EL (cell line): ENCODE results near the gene TBL1X.
A peak's percentile ranks its signal among the peaks of the same experiment; 100 is the strongest.

Source experiments
- DNase-seq: peaks from one replicate; pipeline ENCODE4 v3.0.0-alpha.2; 2016

The TBL1X gene

DNA sequence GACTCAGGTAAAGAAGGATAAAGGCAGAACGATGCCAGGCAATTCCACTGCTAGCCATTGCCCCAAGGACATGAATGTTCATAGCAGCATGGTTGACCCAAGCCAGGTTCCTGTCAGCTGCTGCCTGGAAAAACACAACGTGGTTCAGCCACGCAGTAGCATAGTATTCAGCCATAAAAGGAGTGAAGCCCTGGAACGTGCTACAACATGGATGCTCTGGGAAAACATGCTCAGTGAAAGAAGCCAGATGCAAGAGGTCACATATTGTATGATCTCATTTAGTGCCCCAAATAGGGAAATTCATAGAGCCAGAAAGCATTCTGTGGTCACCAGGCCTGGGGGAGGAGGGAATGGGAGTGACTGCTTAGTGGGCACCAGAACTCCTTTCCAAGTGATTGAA lies 170.9 kb downstream of the TBL1X start:
- peak; percentile 2 for DNase-seq

DNA sequence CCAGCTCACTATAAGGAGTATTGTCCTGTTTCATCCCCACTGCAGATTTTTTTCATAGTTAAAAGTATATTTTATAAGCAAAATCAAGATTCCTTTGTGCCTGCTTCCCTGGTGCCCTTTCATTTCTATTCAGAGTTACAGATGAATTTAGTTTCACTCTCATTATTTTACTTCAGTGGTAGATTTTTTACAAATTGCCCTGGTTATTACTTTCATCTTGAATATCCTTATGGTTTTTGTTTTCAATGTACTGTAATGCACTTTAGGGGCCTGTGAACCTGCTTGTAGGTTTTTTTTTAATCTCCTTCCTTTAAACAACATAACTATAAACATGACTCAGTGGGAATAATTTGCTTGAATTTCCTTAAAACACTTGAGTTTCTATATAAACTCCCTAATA lies 174.0 kb downstream of the TBL1X start:
- DNase-seq, result no peak

DNA sequence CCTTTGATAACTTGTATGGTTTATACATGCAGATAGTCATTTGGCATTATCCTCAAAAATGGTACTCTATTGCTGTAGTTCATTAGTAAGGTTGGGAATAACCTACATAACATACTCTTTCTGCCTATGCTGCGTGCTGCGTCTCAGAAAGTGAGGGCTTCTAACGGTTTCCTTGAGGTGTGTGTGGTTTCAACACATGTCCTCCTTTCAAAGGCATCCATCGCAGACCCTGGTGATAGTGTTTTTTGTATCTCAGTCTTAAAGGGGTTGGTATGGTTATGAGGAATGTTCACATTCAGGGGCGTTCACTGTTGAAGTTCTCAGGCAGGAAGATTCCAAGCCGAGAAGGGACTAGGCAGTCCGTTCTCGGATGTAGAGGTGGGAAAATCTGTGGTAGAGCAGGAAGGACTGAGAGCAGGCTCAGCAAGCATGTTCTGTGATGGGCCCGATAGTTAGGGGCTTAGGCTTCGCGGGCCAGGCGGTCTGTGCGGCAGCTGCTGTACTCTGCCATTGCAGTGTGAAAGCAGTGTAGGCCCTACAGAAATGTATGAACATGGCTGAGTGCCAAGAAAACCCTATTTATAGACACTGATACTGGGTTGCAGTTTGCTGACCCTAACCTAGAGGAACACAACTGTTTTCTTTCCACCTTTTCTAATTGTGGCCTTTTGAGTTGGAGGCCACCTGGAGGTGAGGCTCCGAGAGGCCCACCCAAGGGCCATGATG lies 177.6 kb downstream of the TBL1X start:
- DNase-seq, result no peak

DNA sequence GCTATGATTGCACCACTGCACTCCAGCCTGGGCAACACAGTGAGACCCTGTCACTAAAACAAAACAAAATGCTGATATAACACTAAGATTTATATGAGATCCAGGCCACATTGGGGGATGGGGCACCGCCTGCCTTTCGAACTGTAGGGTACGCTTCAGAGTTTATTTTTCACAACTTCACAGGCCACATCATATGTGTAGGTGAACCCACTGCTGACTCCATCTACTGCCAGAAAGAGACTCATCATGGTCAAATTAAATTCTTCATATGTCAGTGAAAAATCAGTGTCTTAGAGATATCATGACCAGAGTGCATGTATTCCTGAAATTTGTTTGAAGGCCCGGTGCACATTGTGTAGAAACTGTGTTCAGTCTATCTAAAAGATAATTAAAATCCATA lies 178.9 kb downstream of the TBL1X start:
- DNase-seq, result no peak

DNA sequence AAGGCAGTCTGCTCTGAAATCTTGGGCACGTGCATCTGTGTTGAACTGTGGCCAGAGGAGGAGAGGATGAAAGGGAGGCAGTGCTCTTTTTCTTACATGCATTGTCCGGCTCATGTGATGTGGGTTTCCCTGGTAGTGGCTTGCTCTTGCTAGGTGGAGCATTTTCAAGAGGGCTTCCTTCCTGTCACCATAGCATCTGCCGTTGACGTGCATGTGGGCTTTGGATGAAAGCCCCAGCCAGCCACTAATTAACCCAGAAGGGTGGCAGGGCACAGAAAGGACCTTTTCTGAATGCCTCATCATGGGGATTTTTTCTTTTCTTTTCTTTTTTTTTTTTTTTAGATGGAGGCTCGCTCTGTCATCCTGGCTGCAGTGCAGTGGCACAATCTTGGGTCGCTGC lies 179.5 kb downstream of the TBL1X start:
- no peak for DNase-seq

DNA sequence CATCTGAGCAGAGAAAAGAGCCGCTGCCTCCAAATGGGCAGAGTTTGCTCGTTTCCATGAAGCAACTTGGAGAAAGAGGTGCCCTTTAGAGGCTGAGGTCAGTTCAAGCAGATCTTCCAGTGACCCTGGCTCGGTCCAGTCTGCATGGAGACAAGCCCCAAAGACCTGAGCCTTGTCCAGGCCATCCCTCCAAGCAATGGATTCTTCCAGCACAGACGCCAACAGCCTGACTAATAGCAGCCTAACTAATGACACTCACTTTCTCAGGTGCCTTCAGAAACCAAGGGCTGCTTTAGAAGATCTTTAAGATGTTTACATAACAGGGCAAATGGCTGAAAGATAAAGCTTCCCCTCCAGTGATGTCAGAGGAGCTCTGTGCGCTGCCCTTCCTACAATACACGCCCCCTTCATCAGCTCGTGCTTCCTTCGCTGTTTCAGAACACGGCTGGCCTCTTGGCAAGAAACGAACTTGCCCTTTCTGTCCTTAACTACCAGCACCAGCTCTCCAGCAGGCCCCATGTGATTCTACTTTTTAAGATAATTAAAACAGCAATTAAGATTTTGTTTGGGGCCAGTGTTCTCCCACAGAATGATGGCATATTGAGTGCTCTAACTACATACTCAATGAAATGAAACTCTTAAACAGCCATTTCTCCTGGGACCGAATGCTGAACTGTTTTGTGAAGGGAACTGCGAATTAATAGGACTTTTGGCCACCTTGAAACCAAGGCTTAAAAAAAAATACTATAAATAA lies 181.8 kb downstream of the TBL1X start:
- DNase-seq, result no peak

DNA sequence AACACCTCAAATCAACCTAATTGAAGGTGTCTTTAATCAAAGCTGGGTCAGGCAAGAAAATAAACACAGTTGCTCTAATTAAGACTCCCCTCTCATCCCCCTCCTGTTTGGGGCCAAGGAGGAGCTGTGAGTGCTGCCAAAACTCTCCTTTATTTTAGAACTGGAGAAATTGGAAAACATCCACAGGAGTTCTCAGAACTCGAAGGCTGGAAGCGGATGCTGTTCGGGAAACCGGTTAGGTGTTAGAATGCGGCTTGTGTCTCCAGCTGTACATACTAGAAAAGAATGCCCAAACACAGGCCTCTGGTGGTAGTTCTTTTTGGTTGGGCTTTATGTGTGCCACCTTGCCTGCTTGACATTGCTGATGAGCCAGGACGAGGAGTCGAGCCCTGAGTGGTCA lies 182.6 kb downstream of the TBL1X start:
- DNase-seq, result no peak

DNA sequence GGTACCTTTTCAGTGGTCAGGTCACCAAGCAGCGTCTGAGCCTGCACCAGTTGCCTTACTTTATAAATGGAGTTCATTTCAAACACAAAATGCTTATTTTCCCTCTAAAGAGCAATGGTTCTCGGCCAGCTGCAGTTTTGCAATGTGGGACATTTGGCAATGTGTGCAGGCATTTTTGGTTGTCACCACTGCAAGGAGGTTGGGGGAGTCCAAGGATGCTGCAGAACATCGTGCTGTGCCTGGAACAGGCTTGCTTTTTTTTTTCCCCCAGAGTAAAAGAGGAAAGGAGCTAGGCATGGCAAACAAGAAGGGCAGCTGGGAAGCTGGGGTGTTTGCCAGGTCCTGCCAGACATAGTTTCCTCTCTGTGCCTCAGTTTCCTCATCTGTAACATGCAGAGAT lies 185.2 kb downstream of the TBL1X start:
- no peak for DNase-seq

DNA sequence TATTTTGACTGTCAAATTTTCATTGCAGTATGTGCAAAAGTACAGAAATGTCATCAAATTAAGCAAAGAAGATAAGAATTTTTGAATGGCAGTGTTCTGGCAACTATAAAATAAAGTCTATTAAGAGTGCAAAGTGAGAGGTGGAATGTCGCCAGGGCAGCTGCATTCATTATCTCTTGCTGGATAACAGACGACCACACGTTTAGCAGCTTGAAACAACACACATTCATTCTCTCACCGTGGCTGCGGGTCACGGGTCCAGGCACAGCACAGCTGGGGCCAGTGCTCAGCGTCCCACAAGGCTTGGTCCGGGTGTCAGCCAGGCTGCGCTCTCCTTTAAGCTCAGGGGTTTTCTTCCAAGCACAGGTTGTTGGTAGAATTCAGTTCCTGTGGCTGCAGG lies 186.9 kb downstream of the TBL1X start:
- no peak for DNase-seq

DNA sequence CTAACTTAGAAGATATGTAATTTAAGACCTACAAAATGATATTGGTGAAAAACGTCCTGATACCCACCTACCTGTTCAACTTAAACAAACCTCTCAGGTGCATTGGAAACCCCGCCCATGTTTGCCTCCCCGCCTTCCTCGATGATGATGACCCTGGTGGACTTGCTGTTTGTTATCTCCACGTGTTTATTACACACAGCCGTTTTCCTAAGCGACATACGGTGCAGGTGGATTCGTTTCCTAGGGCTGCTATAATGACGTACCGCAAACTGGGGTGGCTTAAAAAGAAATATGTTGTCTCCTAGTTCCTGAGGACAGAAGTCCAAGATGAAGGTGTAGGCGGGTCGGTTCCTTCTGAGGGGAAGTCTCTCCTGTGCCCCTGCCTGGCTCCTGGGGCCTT lies 190.1 kb downstream of the TBL1X start:
- DNase-seq, result no peak

DNA sequence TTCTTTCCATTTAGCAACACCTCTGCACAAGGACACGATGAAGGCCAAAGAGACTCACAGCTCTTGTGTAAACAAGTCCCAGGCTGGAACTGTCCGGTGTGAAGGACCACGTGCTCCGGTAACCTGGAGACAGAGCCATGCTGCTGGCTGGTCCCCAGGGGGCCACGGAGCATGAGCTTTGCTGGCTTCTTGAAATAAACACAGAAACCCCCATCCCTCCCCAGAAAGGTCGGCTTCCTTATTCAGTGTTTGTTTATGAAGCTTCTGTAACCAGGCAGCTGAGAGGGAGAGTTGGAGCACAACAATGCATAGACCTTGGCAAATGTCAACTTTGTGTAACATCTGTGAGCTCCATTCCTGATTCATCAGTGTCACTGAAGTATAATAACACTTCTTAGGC lies 191.4 kb downstream of the TBL1X start:
- no peak for DNase-seq

DNA sequence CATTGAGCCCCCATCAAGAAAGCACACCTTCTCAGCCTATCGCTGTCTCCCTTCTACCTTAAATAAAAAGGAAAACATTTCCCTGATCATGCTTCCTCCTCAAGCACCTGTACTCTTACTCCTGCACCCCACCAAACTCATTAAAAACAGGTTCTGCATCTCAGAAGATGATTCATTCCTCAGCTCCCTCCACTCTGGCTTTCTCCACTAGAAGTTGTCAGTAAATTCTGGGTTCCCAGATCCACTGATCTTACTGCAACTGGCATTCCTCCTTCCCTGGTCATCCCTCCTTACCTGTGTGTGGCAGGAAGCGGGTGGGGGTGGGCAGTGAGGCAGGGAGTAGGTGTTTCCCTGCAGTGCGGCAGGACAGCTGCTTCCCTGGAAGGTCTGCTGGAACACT lies 192.0 kb downstream of the TBL1X start:
- DNase-seq, result no peak

DNA sequence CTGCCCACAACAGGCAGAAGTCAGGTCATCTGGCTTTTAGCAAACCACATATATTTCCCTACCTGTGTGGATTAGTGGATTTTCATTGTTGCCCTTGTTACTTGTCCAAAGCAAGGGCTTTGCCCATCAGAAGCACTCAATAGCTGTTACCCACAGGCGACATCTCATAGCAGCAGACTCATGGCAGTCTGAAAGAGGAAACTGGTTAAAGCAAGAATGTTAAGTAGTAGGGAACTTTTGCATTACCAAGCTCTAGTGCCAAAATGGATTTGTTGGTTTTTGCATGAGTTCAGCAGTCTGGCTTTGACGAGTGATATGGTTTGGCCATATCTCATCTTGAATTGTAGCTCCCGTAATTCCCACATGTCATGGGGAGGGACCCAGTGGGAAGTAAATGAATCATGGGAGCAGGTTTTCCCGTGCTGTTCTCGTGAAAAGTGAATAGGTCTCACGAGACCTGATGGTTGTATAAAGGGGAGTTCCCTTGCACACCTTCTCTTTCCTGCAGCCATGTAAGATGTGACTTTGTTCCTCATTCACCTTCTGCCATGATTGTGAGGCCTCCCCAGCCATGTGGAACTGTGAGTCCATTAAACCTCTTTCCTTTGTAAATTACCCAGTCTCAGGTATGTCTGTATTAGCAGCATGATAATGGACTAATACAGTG lies 192.9 kb downstream of the TBL1X start:
- DNase-seq, result no peak

DNA sequence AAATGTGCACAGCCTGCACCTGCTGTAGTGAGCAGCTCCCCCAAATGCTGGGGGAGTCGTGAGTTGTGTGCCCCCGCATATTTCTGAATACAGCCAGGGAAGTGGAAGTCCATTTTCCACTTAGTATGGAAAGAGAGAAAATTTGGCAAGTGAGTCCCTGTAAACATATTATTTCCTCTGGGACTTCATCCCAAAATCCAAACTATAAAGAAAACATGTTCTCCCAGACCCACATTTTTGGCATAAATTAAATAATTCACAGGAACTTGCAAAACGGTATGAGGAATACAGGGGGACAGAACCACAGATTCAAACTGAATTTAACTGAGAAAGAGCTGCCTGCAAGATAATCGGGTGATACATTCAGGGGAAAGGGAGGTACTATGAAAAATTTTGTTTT lies 193.6 kb downstream of the TBL1X start:
- DNase-seq, result no peak

DNA sequence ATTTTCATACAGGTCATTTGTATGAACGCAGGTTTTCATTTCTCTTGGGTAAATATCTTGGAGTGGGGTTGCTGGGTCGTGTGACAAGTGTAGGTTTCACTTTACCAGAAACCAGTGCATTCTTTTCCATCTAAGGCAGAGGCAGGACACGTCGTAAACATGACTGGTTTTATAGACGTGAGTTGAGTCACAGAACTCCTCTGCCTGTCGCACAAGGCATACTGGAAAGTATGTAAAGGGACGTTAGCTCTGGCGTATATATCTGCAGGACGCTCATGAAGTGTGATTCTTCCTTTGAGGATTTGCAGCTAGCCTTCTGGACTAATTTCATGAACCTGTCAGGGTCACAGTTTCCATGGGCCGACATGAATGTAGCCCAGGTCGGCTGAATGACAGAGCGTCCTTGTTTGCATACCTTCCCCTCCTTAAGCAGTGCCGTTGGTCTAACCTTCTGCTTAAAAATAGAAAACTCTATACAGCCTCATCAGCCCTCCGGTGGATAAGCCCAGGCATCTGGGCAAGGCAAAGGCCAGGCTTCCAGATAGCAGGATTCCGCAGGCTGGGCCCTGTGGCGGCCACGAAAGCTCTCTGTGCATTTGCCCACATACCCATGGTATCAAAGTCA lies 194.8 kb downstream of the TBL1X start:
- DNase-seq, result peak; percentile 30

DNA sequence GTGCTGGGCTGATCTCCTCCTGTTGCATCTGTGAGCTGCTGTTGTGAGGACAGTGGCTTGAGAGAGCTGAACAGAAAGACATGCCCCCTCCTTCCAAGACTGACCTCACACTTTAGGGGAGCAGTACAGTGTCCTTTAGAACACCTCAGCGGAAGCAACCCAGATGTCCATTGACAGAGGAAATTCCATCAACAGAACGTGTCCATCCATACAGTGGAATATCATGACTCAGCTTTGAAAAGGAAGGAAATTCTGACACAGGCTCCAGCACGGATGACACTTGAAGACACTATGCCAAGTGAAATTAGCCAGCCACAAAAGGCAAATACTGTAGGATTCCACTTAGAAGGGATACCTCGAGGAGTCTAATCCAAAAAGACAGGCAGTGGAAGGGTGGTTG lies 197.3 kb downstream of the TBL1X start:
- peak; percentile 87 for DNase-seq

DNA sequence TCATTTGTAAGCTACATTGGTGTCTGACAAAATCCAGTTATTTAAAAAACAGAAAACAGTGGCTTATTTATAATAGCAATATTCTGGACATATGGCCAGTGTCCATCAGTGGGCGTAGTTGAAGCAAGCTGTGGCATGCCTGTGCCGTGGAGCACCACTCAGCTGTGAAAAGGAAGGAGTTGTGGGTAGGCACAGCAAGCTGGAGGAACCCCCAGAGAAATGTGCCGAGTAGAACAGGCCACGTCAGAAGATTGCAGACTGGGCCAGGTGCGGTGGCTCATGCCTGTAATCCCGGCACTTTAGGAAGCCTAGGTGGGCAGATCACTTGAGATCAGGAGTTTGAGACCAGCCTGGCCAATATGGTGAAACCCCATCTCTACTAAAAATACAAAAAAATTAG lies 198.4 kb downstream of the TBL1X start:
- DNase-seq, result no peak

DNA sequence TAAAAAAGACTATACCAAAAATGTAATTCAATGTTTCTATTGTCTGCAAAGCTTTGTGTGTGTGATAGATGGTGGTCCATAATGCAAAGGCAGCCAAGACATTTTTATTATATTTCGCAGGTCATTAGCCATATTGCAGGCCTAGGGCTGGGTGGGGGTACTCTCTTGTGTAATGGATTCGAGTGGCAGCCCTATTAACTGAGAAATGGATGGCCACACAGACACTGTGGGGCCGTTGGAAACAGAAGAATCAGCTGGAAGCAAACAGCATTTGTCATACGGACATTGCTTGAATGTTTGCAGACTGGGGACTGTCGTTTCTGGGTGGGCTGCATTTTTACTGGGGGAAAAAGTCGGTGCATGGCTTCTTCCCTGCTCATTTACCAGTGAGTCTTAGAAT lies 199.4 kb downstream of the TBL1X start:
- DNase-seq, result no peak

DNA sequence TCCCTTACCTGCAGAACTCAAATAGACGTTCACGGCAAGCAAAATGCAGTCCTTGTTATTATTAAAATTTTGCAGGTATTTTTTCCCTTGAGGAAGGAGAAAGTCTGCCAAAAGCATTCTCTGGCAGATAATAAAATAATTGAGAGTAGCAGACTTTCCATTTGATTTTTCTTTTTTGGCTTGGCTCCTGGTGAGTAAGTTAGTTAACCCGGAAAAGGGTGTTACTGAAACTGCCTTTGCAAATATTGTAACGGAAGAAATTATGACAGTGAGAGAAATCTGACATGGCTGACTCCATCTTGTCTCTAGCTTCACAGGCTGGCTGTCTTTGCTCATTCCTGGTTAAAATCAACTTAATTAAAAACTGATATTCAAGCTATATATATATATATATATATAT lies 200.3 kb downstream of the TBL1X start:
- DNase-seq, result no peak

DNA sequence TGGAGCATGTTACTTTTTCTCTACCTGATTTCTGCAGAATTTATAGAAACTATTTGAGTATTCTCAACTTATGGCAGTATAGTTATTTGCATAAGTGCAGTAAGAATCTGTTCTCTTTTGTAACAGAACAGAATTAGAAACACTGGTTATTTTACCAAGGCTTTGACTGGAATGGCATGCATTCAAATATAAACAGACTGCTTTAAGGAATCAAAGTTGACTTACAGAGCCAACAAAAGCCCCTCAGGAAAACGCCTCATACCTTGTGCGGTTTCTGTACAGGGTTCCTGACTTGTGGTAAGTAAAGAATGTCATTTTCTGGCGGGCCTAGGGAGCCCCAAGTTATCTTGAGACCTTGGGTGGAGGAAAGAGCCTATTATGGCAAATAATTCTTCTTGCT lies 203.7 kb downstream of the TBL1X start:
- peak; percentile 49 for DNase-seq

DNA sequence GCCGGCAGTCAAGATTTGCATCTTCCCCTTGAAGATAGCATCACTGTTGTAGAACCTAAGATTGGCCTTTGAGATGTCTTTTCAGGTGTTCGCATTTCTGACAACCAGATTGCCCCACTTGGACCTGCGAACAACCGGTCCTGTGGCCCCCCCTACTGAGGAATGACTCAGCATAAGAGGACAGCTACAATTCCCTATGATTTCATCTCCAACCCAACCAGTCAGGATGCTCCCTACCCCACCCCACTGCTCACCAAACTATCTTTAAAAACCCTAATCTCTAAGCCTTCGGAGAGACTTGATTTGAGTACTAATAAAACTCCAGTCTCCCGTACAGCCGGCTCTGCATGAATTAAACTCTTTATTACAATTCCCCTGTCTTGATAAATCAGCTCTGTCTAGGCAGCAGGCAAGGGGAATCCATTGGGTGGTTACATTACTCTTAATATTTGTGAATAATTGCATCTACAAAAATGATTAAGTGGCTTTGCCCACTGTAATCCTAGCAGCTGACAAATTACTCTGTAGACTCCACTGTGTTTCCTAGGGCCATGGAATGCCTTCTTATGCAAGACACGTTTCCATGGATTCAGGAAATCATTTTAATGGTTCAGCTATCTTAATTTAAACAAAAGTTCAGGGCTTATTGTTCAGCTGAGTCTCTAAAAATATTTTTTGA lies 205.4 kb downstream of the TBL1X start:
- peak; percentile 6 for DNase-seq

DNA sequence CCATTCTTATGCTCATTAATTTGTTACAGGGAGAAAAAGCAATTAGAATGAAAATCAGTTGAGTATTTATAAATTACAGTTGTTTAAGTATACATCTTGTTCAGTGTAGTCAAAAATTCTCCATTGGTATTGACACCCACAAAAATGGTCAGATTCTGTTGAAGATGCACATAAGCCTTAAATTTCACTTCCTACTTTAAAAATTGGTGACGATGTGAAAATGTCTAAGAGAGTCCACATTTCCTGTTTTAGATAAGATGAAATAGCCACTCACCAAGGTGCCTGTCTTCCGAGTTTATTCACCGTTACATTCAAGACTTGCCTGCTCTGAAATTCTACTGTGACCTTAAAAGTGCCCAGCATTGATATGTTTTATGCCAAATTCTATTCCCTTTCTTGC lies 207.1 kb downstream of the TBL1X start:
- DNase-seq, result no peak

DNA sequence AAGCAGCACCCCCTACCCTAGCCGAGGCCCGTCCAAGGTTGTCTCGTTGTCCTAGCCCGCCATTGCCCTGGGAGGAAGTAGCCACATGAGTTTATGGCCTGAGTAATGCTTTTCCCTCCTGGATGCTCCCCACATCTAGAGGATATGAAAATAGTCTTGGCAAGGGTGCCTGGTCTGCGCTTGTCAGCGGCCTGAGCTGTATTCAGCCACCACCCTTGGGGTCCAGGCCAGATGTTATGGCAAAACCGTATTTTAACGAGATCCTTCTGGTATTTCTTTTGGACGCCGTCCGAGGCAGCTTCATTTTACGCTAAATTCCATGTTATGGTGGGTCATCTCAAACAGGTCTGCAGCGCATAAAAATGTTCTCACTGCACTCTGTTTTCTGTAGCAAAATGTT lies 211.4 kb downstream of the TBL1X start:
- peak; percentile 32 for DNase-seq
